Measurements from ENCODE around the gene TPST2.

GRCh38 chr22:26501996-26502395 is 87.9 kb downstream of the TPST2 start:
- TF ChIP-seq POLR2A (IDR thresholded peaks at IDR 0.05) (no peak), CTCF (IDR thresholded peaks at IDR 0.05) (no peak)

Measured in esophagus squamous epithelium (tissue), 4 donors.